ENCODE data around the gene OSTF1.

The OSTF1 gene

DNA sequence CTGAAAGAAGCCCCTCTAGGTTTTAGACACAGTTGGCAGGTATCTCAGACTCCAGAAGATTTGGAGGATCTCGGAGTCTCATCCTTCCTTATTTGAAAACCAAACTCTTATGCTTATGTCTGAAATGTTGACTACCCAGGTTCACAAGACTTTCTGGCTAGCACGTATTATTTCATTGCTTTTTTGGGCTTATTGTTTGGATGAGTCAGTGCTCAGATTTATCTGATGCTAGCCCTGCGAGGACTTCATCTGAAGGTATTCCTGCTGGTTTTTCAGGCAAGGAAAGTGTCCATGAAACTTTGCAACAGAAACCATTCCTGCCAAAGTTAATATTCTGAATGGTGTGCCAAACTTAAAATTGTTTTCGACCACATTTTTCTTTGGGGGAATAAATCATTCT, 8.5 kb downstream of the OSTF1 start:
- Histone ChIP-seq H3K27me3 (ENCODE audit: insufficient read depth, low read length, poor library complexity, severe bottlenecking) (no peaks in the 10 kb centered on the region), H3K4me1 (ENCODE audit: insufficient read depth, low read length, poor library complexity, severe bottlenecking) (peaks cover 20% of the 10 kb centered on the region), H3K36me3 (ENCODE audit: insufficient read depth, low read length) (no peaks in the 10 kb centered on the region), H3K9ac (ENCODE audit: low read depth, low read length, poor library complexity, severe bottlenecking) (no peak overlapping the region), H3K4me3 (ENCODE audit: low read length, poor library complexity, severe bottlenecking) (no peak overlapping the region), H3K79me2 (ENCODE audit: insufficient read depth, low read length) (peaks cover 75% of the 10 kb centered on the region), H3K4me2 (ENCODE audit: low read depth, low read length, poor library complexity, severe bottlenecking) (no peak overlapping the region), H3F3A (ENCODE audit: low read depth) (no peaks in the 10 kb centered on the region), H3K9me3 (ENCODE audit: insufficient read depth, low read depth, low read length) (no peaks in the 10 kb centered on the region), H2AFZ (ENCODE audit: low read length) (no peak overlapping the region), H3K9me2 (replicated peaks; ENCODE audit: low read depth, low read length) (no peaks in the 10 kb centered on the region), H4K20me1 (ENCODE audit: insufficient read depth, low read length, poor library complexity, severe bottlenecking) (peaks cover 9% of the 10 kb centered on the region)
- TF ChIP-seq EZH2phosphoT487 (IDR thresholded peaks at IDR 0.05; ENCODE audit: borderline replicate concordance) = no peak
- TF ChIP-seq, protein P1, sequence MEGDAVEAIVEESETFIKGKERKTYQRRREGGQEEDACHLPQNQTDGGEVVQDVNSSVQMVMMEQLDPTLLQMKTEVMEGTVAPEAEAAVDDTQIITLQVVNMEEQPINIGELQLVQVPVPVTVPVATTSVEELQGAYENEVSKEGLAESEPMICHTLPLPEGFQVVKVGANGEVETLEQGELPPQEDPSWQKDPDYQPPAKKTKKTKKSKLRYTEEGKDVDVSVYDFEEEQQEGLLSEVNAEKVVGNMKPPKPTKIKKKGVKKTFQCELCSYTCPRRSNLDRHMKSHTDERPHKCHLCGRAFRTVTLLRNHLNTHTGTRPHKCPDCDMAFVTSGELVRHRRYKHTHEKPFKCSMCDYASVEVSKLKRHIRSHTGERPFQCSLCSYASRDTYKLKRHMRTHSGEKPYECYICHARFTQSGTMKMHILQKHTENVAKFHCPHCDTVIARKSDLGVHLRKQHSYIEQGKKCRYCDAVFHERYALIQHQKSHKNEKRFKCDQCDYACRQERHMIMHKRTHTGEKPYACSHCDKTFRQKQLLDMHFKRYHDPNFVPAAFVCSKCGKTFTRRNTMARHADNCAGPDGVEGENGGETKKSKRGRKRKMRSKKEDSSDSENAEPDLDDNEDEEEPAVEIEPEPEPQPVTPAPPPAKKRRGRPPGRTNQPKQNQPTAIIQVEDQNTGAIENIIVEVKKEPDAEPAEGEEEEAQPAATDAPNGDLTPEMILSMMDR (conservative IDR thresholded peaks at IDR 0.05; ENCODE audit: low read length) = no peak

DNA sequence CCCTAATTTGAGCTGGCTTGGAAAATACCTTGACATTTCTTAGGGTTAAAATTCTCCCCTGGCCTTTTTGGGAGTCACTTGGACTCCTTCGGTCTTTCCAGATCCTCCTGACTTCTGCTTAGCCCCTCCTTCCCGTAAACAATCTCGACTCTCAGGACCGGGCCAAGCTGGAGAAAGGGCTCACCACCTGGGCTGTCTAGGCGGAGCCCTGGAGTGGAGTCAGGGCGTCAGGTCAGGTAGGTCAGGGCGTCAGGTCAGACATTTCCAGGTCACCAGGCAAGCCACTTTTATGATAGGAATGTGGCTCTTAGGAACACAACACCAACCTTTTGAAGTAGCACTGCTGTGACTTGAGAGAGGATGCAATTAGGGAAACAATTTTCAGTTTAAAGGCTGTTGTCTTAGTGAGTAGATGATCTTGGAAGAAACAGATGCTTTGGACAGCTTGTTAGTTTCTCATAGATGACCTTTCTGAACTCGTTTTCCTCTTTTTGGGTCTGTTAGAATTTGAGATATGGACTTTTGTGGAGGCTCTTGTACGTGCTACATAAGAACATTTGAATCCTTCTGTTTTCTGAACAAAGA, 12.8 kb downstream of the OSTF1 start:
- Histone ChIP-seq H4K20me1 (ENCODE audit: insufficient read depth, low read length, poor library complexity, severe bottlenecking) (no peaks in the 10 kb centered on the region), H3K36me3 (ENCODE audit: insufficient read depth, low read length) (peaks cover 6% of the 10 kb centered on the region; the same call in 1 of the 2 replicates), H3K9me2 (replicated peaks; ENCODE audit: low read depth, low read length) (no peaks in the 10 kb centered on the region), H3K9ac (ENCODE audit: low read depth, low read length, poor library complexity, severe bottlenecking) (no peak overlapping the region), H3K4me1 (ENCODE audit: insufficient read depth, low read length, poor library complexity, severe bottlenecking) (peaks cover 9% of the 10 kb centered on the region), H3K4me2 (ENCODE audit: low read depth, low read length, poor library complexity, severe bottlenecking) (no peak overlapping the region), H3K27me3 (ENCODE audit: insufficient read depth, low read length, poor library complexity, severe bottlenecking) (no peaks in the 10 kb centered on the region), H3K9me3 (ENCODE audit: insufficient read depth, low read depth, low read length) (no peaks in the 10 kb centered on the region), H3F3A (ENCODE audit: low read depth) (no peaks in the 10 kb centered on the region), H3K79me2 (ENCODE audit: insufficient read depth, low read length) (peaks cover 68% of the 10 kb centered on the region), H3K4me3 (ENCODE audit: low read length, poor library complexity, severe bottlenecking) (no peak overlapping the region), H2AFZ (ENCODE audit: low read length) (no peak overlapping the region)
- TF ChIP-seq, protein P1 (conservative IDR thresholded peaks at IDR 0.05; ENCODE audit: low read length) = no peak
- TF ChIP-seq EZH2phosphoT487 (IDR thresholded peaks at IDR 0.05; ENCODE audit: borderline replicate concordance) = no peak

DNA sequence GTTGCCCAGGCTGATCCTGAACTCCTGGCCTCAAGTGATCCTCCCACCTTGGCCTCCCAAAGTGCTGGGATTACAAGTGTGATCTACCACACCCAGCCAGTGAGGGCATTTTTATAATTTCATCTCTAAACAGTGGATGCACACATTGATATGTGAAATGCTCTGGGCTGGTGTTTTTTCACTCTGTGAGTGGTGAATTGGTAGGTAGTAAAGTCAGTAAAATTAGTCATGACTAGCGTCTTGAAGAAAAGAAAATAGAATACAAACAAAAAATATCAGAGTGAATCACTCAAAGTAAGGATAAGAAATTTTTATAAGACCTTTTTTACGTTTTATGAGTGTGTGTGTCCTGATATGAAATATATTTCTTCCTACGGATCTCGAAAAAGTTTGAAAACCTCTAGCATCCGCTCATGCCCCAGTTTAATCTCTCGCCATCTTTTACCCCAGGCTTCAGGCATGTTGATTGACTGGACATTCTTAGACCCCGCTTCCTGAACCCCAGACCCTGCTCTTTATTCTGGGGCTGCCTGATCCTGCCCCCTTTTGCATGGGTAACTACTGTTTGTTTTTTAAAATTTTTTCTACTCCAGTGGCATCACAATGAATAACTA, 14.0 kb downstream of the OSTF1 start:
- Histone ChIP-seq H3K79me2 (ENCODE audit: insufficient read depth, low read length) (peaks cover 62% of the 10 kb centered on the region), H3K36me3 (ENCODE audit: insufficient read depth, low read length) (peaks cover 6% of the 10 kb centered on the region; the same call in 1 of the 2 replicates), H3K4me1 (ENCODE audit: insufficient read depth, low read length, poor library complexity, severe bottlenecking) (peaks cover 9% of the 10 kb centered on the region), H3K9me3 (ENCODE audit: insufficient read depth, low read depth, low read length) (no peaks in the 10 kb centered on the region), H2AFZ (ENCODE audit: low read length) (no peak overlapping the region), H3K9ac (ENCODE audit: low read depth, low read length, poor library complexity, severe bottlenecking) (no peak overlapping the region), H4K20me1 (ENCODE audit: insufficient read depth, low read length, poor library complexity, severe bottlenecking) (no peaks in the 10 kb centered on the region), H3K27me3 (ENCODE audit: insufficient read depth, low read length, poor library complexity, severe bottlenecking) (no peaks in the 10 kb centered on the region), H3F3A (ENCODE audit: low read depth) (no peaks in the 10 kb centered on the region), H3K4me3 (ENCODE audit: low read length, poor library complexity, severe bottlenecking) (no peak overlapping the region), H3K4me2 (ENCODE audit: low read depth, low read length, poor library complexity, severe bottlenecking) (no peak overlapping the region), H3K9me2 (replicated peaks; ENCODE audit: low read depth, low read length) (no peaks in the 10 kb centered on the region)
- TF ChIP-seq EZH2phosphoT487 (IDR thresholded peaks at IDR 0.05; ENCODE audit: borderline replicate concordance) = no peak
- TF ChIP-seq, protein P1 (conservative IDR thresholded peaks at IDR 0.05; ENCODE audit: low read length) = no peak

Measured in Loucy (cell line).